Endothelial cell of umbilical vein (primary cell): ENCODE measurements around the gene TRIML1. TPM values are rescaled to one million over a fixed set of nuclear protein-coding genes. Genes with fewer than 3 reads are reported as not detected.

Source experiments
- BruUV-seq: library from RNA; stranded (reverse); fragments of 400-500 nt; replicated peaks from 2 replicates; lab custom pipeline; 2021; lab: Mats Ljungman, UMichigan
- CTCF ChIA-PET: fragments of 300-600, 350-600 bp; sonication (Branson Sonifier 250); formaldehyde crosslinking; loops from one replicate; lab custom pipeline; 2021; ENCODE audit warnings: antibody characterized with exemption, inconsistent platforms; lab: Charles Lee
- POLR2A ChIA-PET: fragments of 300-600, 350-600 bp; sonication (Branson Sonifier 250); formaldehyde crosslinking; loops from one replicate; lab custom pipeline; 2021; ENCODE audit warnings: antibody characterized with exemption, inconsistent platforms; lab: Charles Lee
- DNase-seq: peaks from one replicate; pipeline ENCODE4 v3.0.0-alpha.2; 2011; ENCODE audit warnings: low read depth, low spot score
- FAIRE-seq: peaks from 2 replicates; lab custom pipeline; 2011; peaks lifted over from hg19 to GRCh38; lab: Jason Lieb, UNC
- H2AFZ ChIP-seq: 2 replicates; pipeline ENCODE4 v1.6.0; 2012; ENCODE audit warnings: low read depth, low read length, control low read depth, inconsistent platforms
- H3K27ac ChIP-seq: 2 replicates; pipeline ENCODE4 v1.5.1; 2011; ENCODE audit warnings: low read depth, mild to moderate bottlenecking, control low read depth, low read length, moderate library complexity; ENCODE audit not compliant: insufficient read depth
- H3K27me3 ChIP-seq, 2 experiments: 2 replicates each; pipeline versions ENCODE4 v1.6.0 to v1.6.1; 2011; ENCODE audit warnings: low read length in 2 of 2, mixed read lengths in 1 of 2; ENCODE audit not compliant: control insufficient read depth in 2 of 2, insufficient read depth in 2 of 2
- H3K36me3 ChIP-seq, 2 experiments: 2 replicates in 1 of 2; 3 replicates in 1 of 2; pipeline ENCODE4 v1.5.1; 2011; ENCODE audit warnings: low read length in 2 of 2, mild to moderate bottlenecking in 1 of 2, moderate library complexity in 1 of 2; ENCODE audit not compliant: control insufficient read depth in 2 of 2, insufficient read depth in 2 of 2; ENCODE audit errors: extremely low read depth in 1 of 2
- H3K4me1 ChIP-seq: 3 replicates; pipeline ENCODE4 v1.5.1; 2011; ENCODE audit warnings: mild to moderate bottlenecking, low read length; ENCODE audit not compliant: control insufficient read depth, insufficient read depth; ENCODE audit errors: extremely low read depth
- H3K4me2 ChIP-seq: 2 replicates; pipeline ENCODE4 v1.6.1; 2011; ENCODE audit warnings: low read length, control low read depth, mixed read lengths; ENCODE audit not compliant: insufficient read depth
- H3K4me3 ChIP-seq, 3 experiments: fragments of 200-600 bp in 1 of 3; sonication (generic), shearing (Covaris generic) in 1 of 3; replicated peaks in 1 of 3; 2 replicates each; pipeline ENCODE4 v1.5.1; 2011 to 2016; ENCODE audit warnings: control low read depth in 3 of 3, low read length in 3 of 3, mild to moderate bottlenecking in 2 of 3, inconsistent platforms in 1 of 3, low read depth in 1 of 3, moderate library complexity in 1 of 3; ENCODE audit not compliant: insufficient read depth in 1 of 3
- H3K79me2 ChIP-seq: 2 replicates; pipeline ENCODE4 v1.6.0; 2012; ENCODE audit warnings: low read length, inconsistent platforms; ENCODE audit not compliant: control insufficient read depth, insufficient read depth
- H3K9ac ChIP-seq: replicated peaks from 2 replicates; pipeline ENCODE3; 2011; ENCODE audit warnings: low read length, control low read depth; ENCODE audit not compliant: insufficient read depth; ENCODE audit errors: extremely low read depth
- H3K9me1 ChIP-seq: replicated peaks from 3 replicates; pipeline ENCODE4 v1.6.0; 2011; ENCODE audit warnings: mild to moderate bottlenecking, low read length; ENCODE audit not compliant: control insufficient read depth, insufficient read depth; ENCODE audit errors: extremely low read depth
- H3K9me3 ChIP-seq: replicated peaks from 2 replicates; pipeline ENCODE4 v1.5.1; 2012; ENCODE audit warnings: low read length, inconsistent platforms; ENCODE audit not compliant: control insufficient read depth, insufficient read depth
- H4K20me1 ChIP-seq: replicated peaks from 2 replicates; pipeline ENCODE3; 2011; ENCODE audit warnings: mild to moderate bottlenecking, low read length; ENCODE audit not compliant: control insufficient read depth, insufficient read depth; ENCODE audit errors: extremely low read depth
- EZH2 ChIP-seq: IDR thresholded peaks from 2 replicates; pipeline ENCODE4 v1.6.1; 2012; ENCODE audit warnings: borderline replicate concordance, low read depth, mild to moderate bottlenecking, moderate library complexity, low read length, inconsistent platforms; ENCODE audit not compliant: severe bottlenecking
- FOS ChIP-seq: IDR thresholded peaks from 2 replicates; pipeline ENCODE4 v1.6.1; 2011; ENCODE audit warnings: mild to moderate bottlenecking, low read length, moderate library complexity, borderline replicate concordance; ENCODE audit not compliant: insufficient read depth
- GATA2 ChIP-seq: IDR thresholded peaks from 2 replicates; pipeline ENCODE4 v1.7.0; 2011; ENCODE audit warnings: low read depth, mild to moderate bottlenecking, moderate library complexity, mixed read lengths, low read length; ENCODE audit not compliant: insufficient read length, insufficient read depth
- JUN ChIP-seq: IDR thresholded peaks from 2 replicates; pipeline ENCODE4 v1.6.1; 2011; ENCODE audit warnings: borderline replicate concordance, low read depth; ENCODE audit not compliant: insufficient read length, insufficient read depth
- MYC ChIP-seq: IDR thresholded peaks from one replicate; pipeline ENCODE4 v1.6.1; 2011; ENCODE audit warnings: mild to moderate bottlenecking, low read depth, low read length
- POLR2A ChIP-seq: IDR thresholded peaks from 2 replicates; pipeline ENCODE4 v1.6.1; 2012; ENCODE audit warnings: low read depth, mild to moderate bottlenecking, control low read depth, low read length
- POLR2AphosphoS5 ChIP-seq: IDR thresholded peaks from 2 replicates; pipeline ENCODE4 v1.6.1; 2012; ENCODE audit warnings: low read depth, mild to moderate bottlenecking, control low read depth, low read length, moderate library complexity; ENCODE audit not compliant: insufficient read depth
- dilution Hi-C: fragments of 300-500 bp; cut with MboI; formaldehyde crosslinking; loops from one replicate; pipeline ENCODE4 v1.15.0; 2019; ENCODE audit warnings: low sequenced_read_pairs; ENCODE audit not compliant: extremely low pct_ligation_motif_present
- intact Hi-C: fragments of 100-400 bp; cut with micrococcal nuclease; formaldehyde crosslinking; loops from one replicate; pipeline ENCODE4 v1.10.0; 2022
- polyA plus RNA-seq, 4 experiments: library from polyadenylated mRNA; depleted of rRNA in 3 of 4; stranded (reverse) in 3 of 4; unstranded in 1 of 4; fragments of >200 nt; gene quantifications; 2 replicates each; pipeline versions ENCODE4 v1.2.1 to v1.2.3, GENCODE V29; 2011 to 2012; ENCODE audit warnings: missing spikeins in 1 of 4
- total RNA-seq: library from RNA; stranded (reverse); gene quantifications from 2 replicates; pipeline ENCODE4 v1.2.3, GENCODE V29; 2021
- TF ChIP-seq, protein P1 (sequence below): IDR thresholded peaks from 2 replicates; pipeline ENCODE4 v1.6.1; 2011; ENCODE audit not compliant: insufficient read depth, insufficient read length
- TF ChIP-seq, protein P2 (sequence below), 2 donors: IDR thresholded peaks; 1 replicate in 1 of 2; 2 replicates in 1 of 2; pipeline ENCODE4 v1.5.1; 2011; ENCODE audit warnings: low read length in 2 of 2, mild to moderate bottlenecking in 2 of 2, moderate library complexity in 2 of 2, control low read depth in 1 of 2, inconsistent platforms in 1 of 2, low read depth in 1 of 2; ENCODE audit not compliant: insufficient read depth in 1 of 2; ENCODE audit errors: extremely low read depth in 1 of 2

TRIML1 gene
- total and polyA plus RNA-seq, 2 donors (not counting 3 experiments of a cell fraction or from before 2014, with no cell fraction given): not detected

- TF ChIP-seq, protein P1, sequence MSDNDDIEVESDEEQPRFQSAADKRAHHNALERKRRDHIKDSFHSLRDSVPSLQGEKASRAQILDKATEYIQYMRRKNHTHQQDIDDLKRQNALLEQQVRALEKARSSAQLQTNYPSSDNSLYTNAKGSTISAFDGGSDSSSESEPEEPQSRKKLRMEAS: no peak
- TF ChIP-seq POLR2AphosphoS5 (no peak), FOS (no peak), MYC (no peak), JUN (no peak), EZH2 (no peak), GATA2 (no peak), POLR2A (no peak)
- TF ChIP-seq, protein P2, sequence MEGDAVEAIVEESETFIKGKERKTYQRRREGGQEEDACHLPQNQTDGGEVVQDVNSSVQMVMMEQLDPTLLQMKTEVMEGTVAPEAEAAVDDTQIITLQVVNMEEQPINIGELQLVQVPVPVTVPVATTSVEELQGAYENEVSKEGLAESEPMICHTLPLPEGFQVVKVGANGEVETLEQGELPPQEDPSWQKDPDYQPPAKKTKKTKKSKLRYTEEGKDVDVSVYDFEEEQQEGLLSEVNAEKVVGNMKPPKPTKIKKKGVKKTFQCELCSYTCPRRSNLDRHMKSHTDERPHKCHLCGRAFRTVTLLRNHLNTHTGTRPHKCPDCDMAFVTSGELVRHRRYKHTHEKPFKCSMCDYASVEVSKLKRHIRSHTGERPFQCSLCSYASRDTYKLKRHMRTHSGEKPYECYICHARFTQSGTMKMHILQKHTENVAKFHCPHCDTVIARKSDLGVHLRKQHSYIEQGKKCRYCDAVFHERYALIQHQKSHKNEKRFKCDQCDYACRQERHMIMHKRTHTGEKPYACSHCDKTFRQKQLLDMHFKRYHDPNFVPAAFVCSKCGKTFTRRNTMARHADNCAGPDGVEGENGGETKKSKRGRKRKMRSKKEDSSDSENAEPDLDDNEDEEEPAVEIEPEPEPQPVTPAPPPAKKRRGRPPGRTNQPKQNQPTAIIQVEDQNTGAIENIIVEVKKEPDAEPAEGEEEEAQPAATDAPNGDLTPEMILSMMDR (IDR thresholded peaks at IDR 0.05; ENCODE audit: extremely low read depth in 1 of 2, insufficient read depth in 1 of 2, low read depth in 1 of 2, low read length in 2 of 2): no peak
- no peak for FAIRE-seq
- BruUV-seq: no TSS peak
Measured at GRCh38 chr4:188154668-188155405, 15.6 kb downstream of the TRIML1 start.

More at GRCh38 chr4:188154668-188155405, 15.6 kb downstream of the TRIML1 start:
- no peak for DNase-seq
- peaks cover 6% of the 10 kb centered on the region for H3K9me3 ChIP-seq
- ChIA-PET POLR2A (no interaction called here), CTCF (no interaction called here)
- H3K9me1 ChIP-seq: no peaks in the 10 kb centered on the region
- H3K4me1 ChIP-seq: no peaks in the 10 kb centered on the region
- H4K20me1 ChIP-seq: no peaks in the 10 kb centered on the region
- dilution Hi-C loops: no loop called here
- no peaks in the 10 kb centered on the region for H3K27me3 ChIP-seq
- no peak overlapping the region for H3K4me2 ChIP-seq
- H3K9ac ChIP-seq: no peak overlapping the region
- intact Hi-C loops: no loop called here
- no peaks in the 10 kb centered on the region for H3K79me2 ChIP-seq
- H3K4me3 ChIP-seq: no peak overlapping the region
- H3K36me3 ChIP-seq: no peaks in the 10 kb centered on the region
- H2AFZ ChIP-seq: no peak overlapping the region
- H3K27ac ChIP-seq: no peak overlapping the region
